ENCODE measurements around the gene SLC20A1.
"Not testable (repeated sequence)": the region's sequence is repeated elsewhere in the genome, so short reads cannot be mapped to it uniquely, and the experiment has no call there.

SLC20A1 gene, protein sequence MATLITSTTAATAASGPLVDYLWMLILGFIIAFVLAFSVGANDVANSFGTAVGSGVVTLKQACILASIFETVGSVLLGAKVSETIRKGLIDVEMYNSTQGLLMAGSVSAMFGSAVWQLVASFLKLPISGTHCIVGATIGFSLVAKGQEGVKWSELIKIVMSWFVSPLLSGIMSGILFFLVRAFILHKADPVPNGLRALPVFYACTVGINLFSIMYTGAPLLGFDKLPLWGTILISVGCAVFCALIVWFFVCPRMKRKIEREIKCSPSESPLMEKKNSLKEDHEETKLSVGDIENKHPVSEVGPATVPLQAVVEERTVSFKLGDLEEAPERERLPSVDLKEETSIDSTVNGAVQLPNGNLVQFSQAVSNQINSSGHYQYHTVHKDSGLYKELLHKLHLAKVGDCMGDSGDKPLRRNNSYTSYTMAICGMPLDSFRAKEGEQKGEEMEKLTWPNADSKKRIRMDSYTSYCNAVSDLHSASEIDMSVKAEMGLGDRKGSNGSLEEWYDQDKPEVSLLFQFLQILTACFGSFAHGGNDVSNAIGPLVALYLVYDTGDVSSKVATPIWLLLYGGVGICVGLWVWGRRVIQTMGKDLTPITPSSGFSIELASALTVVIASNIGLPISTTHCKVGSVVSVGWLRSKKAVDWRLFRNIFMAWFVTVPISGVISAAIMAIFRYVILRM

DNA sequence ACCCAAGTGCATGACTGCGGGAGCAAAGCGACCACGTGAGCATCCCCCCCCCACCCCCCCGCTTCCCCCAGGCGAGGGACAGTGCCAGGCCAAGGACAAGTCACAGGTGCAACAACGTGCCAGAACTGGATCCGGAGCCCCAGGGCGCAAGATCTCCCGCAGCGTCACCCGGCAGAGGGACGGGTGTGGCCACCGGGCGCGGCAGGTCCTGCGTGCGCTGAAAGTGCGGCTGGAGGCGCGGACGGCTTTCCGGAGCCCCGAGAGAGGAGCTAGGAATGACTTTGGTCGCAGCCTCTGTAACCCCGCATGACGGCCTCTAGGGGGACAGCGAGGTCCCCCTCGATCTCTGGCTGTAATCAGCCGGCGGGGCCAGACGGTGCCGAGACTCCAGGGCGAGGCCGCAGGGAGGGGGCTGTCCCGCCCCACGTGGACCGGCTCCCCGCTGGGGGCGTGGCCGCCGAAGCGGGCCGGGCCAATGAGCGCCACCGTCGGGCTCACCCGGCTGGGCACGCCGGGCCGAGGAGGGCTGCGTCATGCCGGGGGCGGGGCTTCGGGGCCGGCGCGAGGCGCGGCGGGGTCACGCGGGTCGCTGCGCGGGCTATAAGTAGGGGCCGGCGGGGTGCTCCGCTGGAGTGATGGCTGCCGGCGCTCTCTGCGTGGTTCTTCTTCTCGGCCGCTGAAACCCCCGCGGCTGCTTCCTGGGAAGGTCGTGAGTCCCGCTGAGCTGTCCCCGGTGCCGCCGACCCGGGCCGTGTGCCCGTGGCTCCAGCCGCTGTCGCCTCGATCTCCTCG is at the start of gene SLC20A1:
TSS of gene SLC20A1 (plus strand) at position 630 of the 792 bp plus-strand sequence. CDS start 890 bp downstream, outside the sequence.
- DNase-seq (ENCODE audit: low read depth in 2 of 2): peak; percentile 98 to 99

DNA sequence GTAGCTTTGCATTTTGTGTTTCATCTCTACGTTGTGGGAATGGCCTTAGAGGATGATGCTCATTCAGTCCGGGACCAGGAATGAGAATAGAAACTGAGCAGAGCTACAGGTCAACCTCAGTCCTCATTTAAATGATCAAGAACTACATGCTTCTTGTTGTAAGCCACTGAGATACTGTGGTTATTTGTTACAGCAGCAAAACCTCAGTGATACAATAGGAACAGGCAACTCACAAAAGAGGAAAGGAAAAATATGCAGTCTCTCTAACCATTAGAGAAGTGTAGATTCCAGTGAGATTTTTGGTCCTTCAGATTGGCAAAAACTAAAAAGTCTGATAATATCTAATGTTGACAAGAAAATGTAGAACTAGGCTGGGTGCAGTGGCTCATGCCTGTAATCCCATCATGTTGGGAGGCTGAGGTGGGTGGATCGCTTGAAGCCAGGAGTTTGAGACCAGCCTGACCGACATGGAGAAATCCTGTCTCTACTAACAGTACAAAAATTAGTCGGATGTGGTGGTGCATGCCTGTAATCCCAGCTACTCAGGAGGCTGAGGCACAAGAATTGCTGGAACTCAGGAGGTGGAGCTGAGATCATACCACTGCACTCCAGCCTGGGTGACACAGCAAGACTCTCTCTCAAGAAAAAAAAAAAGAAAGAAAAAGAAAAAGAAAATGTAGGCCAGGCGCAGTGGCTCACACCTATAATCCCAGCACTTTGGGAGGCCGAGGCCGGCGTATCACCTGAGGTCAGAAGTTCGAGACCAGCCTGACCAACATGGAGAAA is 48.0 kb upstream of the SLC20A1 start:
- DNase-seq (ENCODE audit: low read depth in 2 of 2): no peak

DNA sequence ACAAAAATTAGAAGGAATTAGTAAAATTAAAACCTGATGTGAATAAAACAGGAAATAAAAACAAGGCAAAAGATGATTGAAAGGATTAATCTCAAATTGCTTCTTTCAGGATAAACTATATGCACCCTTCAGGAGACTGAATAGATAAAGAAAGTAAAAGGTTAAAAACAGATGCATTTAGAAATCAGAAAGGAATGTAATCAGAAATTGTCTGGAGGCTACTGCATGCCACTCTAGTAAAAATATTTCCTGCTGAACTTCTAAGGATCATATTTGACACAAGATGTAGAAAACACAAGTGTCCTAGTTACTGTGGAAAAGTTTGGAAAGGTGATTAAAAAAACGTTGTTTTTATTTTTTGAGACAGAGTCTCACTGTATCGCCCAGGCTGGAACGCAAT is 45.1 kb upstream of the SLC20A1 start:
- DNase-seq (ENCODE audit: low read depth in 2 of 2): no peak

DNA sequence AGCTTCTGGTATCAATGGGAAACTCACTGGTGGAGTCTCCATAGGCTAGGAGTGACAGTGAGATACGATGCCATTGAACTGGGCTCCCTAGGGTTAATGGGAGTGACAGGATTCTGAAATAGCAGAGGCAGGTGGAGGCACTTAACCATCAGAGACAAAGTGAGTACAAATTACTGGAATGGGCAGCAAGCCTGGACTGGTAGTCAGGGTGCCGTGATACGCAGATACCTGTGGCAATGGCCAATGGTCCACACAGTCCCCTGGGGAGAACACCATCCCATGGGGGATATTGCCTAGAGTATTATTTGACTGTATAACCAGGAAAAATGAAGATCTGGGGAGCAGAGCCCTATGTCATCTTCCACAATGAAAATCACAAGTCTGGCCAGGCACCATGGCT is 44.0 kb upstream of the SLC20A1 start:
- no peak for DNase-seq (ENCODE audit: low read depth in 2 of 2)

DNA sequence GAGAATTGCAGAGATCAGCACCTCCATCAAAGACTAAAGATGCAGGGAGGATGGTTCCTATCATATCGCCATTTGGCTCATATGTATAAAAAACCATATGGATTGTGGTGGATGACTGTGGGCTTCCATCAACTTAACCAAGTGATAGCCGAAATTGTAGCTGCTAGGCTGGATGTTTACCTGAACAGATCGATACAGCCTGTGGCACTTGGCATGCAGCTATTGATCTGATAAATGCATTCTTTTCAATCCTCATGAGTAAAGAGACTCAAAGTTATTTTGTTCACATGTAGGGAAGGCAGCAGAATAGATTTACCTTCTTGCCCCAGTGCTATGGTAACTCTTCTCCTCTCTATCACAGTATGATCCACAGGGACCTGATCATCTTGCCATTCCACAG is 42.8 kb upstream of the SLC20A1 start:
- DNase-seq (ENCODE audit: low read depth in 2 of 2): no peak

DNA sequence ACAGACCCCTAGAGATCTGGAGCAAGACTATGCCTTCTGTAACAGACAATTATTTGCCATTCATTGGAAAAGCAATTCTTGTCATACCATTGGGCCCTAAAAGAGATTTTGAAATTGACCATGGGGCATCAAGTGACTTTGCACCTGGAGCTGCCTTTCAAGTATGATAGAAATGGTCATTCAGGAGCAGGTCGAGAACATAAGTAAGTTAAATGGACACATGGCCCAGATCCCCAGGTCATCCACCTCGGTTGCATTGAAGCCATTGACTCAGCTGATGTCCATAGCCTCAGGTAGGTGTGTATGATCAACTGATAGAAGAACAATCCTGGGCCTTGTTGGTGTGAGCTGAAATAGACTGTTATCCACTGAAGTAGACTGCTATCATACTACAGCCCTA is 42.0 kb upstream of the SLC20A1 start:
- no peak for DNase-seq (ENCODE audit: low read depth in 2 of 2)

DNA sequence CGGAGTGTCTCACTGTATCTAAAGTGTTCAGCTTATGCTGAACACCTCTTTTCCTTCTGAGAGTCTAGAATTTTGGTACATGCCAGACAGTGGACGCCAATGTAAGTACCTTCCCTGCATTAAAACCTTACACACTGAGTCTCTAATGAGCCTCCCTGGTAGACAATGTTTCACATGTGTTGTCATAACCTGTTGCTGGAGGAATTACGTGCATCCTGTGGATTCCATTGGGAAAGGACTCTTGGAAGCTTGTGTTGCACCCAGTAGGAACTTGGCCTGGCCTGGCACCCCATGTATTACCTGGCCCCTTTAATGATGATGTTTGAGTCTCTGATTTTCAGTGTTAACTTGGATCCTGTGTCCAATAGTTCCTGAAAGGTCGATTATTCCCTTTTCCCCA is 40.8 kb upstream of the SLC20A1 start:
- DNase-seq (ENCODE audit: low read depth in 2 of 2): no peak

DNA sequence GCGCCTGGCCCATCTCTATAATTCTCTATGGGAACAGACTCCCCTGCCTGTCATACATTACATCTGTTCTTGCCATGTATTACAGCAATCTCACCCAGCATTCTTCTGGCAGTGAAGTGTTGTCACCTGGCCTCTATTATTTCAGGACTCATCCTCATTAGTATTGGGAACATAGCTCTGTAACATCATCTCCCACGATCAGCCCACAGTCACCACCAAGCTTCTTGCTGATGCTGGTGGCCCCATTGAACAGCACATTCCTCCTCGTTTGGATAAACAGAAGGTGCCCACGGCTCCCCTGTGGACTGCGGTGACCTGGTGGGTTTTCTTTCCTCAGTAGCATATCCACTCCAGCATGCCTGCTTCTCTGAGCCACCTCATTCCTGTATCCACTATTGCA is 39.8 kb upstream of the SLC20A1 start:
- DNase-seq (ENCODE audit: low read depth in 2 of 2): no peak

DNA sequence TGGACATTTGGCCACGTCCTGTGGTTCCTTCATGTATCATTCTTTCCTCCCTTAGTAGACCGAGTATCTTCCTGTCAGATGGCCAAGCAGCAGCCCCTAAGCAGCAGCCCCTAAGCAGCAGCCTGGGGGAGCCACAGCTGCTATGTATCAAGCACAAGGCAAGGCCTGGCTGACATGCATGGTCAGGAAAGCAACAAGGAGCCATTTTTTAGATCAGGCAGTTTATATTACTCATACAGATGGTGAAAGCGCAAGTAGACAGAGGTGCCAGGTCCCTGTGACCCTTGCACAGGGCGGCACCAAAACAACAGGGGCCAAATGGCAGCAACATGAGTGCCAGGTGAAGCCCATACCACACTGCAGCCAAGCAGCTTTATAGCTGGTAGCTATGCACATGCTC is 39.2 kb upstream of the SLC20A1 start:
- no peak for DNase-seq (ENCODE audit: low read depth in 2 of 2)

DNA sequence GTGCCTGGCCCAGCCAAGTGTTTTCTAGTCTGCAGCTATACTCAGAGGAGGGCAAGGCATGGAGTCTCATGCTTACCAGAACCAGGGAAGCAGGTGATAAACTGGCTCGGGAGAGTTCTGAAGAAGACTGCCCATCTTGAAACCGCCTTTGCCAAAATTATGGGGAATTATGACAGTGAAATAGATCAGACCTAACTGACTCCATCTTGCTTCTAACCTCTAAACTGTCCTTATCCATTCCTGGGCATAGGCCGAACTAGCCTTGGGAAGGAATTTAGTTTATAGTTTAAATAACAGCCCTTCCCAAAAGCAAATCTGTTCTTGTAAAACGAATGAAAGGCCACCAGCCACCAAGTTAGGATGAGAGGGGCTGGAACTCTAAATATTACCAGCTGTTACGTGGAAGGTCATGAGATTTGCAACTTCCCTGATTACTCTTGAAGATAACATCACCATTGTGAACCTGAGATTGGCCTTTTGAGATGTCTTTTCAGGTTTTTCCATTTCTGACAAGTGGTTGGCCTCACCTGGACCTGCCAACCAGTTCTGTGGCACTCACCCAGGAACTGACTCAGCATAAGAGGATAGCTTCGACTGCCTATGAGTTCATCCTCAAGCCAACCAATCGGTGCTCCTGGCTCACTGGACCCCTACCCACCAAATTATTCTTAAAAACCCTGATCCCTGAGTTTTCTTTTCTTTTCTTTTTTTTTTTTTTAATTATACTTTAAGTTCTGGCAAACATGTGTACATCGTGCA is 37.9 kb upstream of the SLC20A1 start:
- DNase-seq (ENCODE audit: low read depth in 2 of 2): no peak

DNA sequence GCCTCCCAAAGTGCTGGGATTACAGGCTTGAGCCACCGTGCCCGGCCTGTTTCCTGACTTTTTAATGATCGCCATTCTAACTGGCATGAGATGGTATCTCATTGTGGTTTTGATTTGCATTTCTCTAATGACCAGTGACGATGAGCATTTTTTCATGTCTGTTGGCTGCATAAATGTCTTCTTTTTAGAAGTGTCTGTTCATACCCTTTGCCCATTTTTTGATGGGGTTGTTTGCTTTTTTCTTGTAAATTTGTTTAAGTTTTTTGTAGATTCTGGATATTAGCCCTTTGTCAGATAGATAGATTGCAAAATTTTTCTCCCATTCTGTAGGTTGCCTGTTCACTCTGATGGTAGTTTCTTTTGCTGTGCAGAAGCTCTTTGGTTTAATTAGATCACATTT is 36.4 kb upstream of the SLC20A1 start:
- DNase-seq (ENCODE audit: low read depth in 2 of 2): not testable (repeated sequence)

DNA sequence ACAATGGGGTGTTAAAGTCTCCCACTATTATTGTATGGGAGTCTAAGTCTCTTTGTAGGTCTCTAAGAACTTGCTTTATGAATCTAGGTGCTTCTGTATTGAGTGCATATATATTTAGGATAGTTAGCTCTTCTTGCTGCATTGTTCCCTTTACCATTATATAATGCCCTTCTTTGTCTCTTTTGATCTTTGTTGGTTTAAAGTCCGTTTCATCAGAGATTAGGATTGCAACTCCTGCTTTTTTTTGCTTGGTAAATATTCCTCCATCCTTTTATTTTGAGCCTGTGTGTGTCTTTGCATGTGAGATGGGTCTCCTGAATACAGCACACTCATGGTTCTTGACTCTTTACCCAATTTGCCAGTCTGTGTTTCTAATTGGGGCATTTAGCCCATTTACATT is 33.5 kb upstream of the SLC20A1 start:
- DNase-seq (ENCODE audit: low read depth in 2 of 2): not testable (repeated sequence)

DNA sequence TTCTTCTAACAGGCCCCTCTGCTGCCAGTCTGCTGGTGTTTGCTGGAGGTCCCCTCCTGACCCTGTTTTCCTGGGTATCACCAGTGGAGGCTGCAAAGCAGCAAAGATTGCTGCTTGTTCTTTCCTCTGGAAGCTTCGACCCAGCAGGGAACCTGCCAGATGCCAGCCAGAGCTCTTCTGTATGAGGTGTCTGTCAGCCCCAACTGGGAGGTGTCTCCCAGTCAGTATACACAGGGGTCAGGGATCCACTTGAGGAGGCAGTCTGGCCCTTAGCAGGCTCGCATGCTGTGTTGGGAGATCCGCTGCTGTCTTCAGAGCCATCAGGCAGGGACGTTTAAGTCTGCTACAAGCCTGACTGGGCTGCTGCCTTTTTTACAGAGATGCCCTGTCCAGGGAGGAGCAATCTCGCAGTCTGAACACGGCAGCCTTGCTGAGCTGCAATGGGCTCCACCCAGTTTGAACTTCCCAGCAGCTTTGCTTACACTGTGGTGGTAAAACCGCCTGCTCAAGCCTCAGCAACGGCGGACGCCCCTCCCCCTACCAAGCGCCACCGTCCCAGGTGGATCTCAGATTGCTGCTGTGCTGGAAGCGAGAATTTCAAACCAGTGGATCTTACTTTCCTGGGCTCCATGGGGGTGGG is 31.4 kb upstream of the SLC20A1 start:
- DNase-seq (ENCODE audit: low read depth in 2 of 2): no peak

DNA sequence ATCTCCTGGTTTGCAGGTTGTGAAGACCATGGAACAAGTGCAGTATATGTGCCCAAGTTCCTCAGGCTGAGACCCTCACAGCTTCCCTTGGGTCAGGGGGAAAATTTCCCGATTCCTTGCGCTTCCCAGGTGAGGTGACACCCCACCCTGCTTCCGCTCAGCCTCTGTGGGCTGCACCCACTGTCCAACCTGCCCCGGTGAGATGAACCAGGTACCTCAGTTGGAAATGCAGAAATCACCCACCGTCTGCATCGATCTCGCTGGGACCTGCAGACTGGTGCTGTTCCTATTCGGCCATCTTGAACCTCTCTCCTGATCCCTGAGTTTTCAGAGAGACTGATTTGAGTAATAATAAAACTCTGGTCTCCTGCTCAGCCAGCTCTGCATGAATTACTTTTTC is 30.7 kb upstream of the SLC20A1 start:
- no peak for DNase-seq (ENCODE audit: low read depth in 2 of 2)

DNA sequence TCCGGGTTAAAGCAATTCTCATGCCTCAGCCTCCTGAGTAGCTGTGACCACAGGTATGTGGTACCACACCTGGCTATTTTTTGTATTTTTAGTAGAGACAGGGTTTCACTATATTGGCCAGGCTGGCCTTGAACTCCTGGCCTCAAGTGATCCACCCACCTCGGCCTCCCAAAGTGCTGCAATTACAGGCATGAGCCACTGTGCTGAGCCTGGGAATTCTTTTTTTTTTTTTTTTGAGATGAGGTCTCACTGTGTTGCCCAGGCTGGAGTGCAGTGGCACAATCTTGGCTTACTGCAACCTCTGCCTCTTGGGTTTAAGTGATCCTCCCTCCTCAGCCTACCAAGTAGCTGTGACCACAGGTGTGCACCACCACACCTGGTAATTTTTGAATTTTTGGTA is 29.9 kb upstream of the SLC20A1 start:
- not testable (repeated sequence) for DNase-seq (ENCODE audit: low read depth in 2 of 2)

DNA sequence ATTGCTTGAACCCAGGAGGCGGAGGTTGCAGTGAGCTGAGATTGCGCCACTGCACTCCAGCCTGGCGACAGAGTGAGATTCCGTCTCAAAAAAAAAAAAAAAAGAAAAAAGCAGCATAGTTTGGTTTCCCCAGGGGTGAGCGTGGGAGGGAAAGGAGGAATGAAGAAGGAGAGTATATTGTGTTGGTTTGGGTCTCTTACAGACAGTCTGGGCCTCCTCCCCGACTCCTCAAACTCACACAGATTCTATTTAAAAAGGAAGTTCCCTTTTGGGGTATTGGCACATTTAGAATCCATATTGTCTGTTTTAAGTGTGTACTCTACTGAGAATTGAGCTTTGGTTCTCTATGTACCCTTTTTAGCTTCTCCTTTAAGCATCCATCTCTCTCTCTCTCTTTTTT is 27.4 kb upstream of the SLC20A1 start:
- no peak for DNase-seq (ENCODE audit: low read depth in 2 of 2)

DNA sequence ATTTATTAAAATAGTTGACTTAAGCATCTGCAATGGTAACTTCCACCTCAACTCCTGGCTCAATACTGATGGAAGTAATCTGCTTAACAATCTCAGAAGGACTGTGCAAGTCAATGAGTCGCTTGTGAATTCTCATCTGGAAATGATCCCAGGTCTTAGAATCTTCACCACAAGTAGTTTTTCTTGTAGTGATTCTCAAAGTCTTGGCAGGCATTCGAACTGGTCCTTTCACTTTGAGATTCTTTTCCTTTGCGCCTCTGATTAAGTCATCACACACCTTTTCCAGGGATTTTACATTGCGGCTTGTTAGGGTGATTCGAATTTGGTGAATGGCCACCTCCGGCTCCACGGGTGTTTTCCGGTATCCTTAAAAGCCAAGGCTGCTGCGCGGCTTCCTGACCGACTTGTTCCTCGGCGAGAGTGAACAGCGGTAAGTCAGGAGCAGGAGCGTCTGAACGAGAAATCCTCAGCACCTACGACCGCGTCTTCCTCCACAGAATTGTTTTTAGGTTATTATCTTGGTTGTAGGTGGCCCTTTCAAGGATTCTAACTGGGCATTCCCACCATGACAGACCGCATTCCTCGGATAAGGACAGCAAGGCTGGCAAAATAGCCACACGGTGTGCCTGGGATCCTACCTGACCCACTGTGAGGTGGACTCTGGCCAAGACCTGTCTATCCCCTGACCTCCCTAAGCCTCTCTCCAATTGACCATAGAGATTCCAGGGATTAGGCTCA is 23.8 kb upstream of the SLC20A1 start:
- no peak for DNase-seq (ENCODE audit: low read depth in 2 of 2)

DNA sequence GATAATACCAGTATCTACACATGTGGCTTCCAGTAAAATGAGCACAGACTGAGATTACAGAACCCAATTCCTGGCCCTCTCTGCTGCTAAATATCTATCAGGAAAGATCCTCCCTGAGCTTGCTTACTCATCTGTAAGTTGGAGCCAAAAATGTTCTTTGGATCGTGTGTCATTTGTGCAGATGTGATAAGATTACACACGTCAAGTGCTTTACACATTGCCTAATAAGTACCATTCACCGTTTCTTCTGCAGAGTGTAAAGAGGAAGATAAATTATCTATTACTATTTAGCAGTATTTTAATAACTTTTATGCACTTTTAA is 23.2 kb upstream of the SLC20A1 start:
- DNase-seq (ENCODE audit: low read depth in 2 of 2): no peak

DNA sequence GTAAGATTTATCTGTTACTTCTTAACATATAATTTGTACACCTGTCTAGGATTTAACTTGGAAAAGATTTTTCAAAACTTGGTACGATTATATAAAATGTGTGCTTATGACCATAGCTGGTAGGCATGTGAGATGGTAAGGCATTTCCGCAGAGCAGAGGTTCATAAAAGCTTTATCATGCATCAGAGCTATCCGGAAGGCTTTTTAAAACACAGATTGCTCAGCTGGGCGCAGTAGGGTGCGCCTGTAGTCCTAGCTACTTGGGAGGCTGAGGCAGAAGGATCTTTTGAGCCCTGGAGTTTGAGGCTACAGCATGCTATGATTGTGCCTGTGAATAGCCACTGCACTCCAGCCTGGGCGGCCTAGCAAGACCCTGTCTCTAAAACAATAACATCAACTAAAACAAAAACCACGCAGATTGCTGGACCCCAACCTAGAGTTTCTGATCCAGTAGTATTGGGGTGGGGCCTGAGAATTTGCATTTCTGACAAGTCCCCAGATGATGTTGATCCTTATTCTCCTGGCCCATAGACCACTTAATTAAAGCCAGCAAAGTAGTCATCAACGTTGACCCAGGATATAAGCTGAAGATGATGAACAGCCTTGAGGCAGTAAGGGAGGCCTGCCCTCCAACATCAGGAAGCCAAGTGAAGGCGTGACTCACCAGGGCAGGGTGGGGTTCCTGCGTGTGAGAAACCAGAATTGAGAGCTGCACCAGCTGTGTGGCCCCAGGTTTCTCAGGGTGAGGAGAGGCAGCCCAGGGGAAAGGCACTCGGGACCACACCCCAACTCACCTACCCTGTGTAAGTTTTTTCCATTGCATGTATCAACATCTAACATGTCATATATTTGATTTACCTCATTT is 21.6 kb upstream of the SLC20A1 start:
- DNase-seq (ENCODE audit: low read depth in 2 of 2): peak; percentile 24 to 54

All from stimulated activated CD4-positive, alpha-beta T cell treated with anti-CD3 and anti-CD28 coated beads, Interleukin-1b, Interleukin-23, amount 100 ng/mL, for 1 hour (primary cell).